Umbilical cord (tissue), 2 donors: ENCODE measurements around the gene RNF125. TPM values are rescaled to one million over a fixed set of nuclear protein-coding genes. Genes with fewer than 3 reads are reported as not detected.

Source experiments
- DNase-seq: peaks from one replicate; pipeline ENCODE4 v3.0.0-alpha.2; 2015; ENCODE audit warnings: low spot score
- total RNA-seq: library from RNA; depleted of rRNA; stranded (reverse); fragments of >200 nt; gene quantifications from one replicate; pipeline ENCODE4 v1.2.3, GENCODE V29; 2014; ENCODE audit warnings: low replicate concordance; ENCODE audit not compliant: insufficient read depth

Gene RNF125
- total RNA-seq, 1 donor from 2014 or later: 21.4 TPM

- no peak for DNase-seq
These were observed 72.7 kb downstream of the RNF125 start for GRCh38 chr18:32091325-32091723.

GRCh38 chr18:32091724-32092421, 73.2 kb downstream of the RNF125 start, which contains the start of gene RNF138:
Gene RNF138, plus strand, starts transcription at chr18:32091874. Its CDS starts 903 bp downstream, at chr18:32092777.
- peak; percentile 82 for DNase-seq

GRCh38 chr18:32092422-32093101, 73.9 kb downstream of the RNF125 start:
- peak; percentile 99 for DNase-seq

- DNase-seq: peak; percentile 80
These were observed 74.5 kb downstream of the RNF125 start for GRCh38 chr18:32093102-32093511.

GRCh38 chr18:32093523-32093922, 74.9 kb downstream of the RNF125 start:
- no peak for DNase-seq

- DNase-seq: no peak
These were observed 76.7 kb downstream of the RNF125 start for GRCh38 chr18:32095192-32095899.

GRCh38 chr18:32095900-32096229, 77.2 kb downstream of the RNF125 start:
- DNase-seq: no peak

GRCh38 chr18:32096946-32097345, 78.3 kb downstream of the RNF125 start:
- DNase-seq: no peak

GRCh38 chr18:32104516-32104915, 85.9 kb downstream of the RNF125 start:
- DNase-seq: no peak

GRCh38 chr18:32110005-32110404, 91.4 kb downstream of the RNF125 start:
- DNase-seq: no peak

GRCh38 chr18:32111706-32112105, 93.1 kb downstream of the RNF125 start:
- no peak for DNase-seq

GRCh38 chr18:32112826-32113225, 94.2 kb downstream of the RNF125 start:
- DNase-seq: no peak

- DNase-seq: no peak
These were observed 95.8 kb downstream of the RNF125 start for GRCh38 chr18:32114293-32114942.

- DNase-seq: no peak
These were observed 103.4 kb downstream of the RNF125 start for GRCh38 chr18:32122039-32122438.

Other genes with a start within 250 kb of the RNF125 start
- 44.1 TPM for gene TRAPPC8, start 75.7 kb upstream of the RNF125 start, total RNA-seq
- gene RNF138, start 73.0 kb downstream of the RNF125 start, total RNA-seq: 19.3 TPM
- gene MEP1B, start 171.2 kb downstream of the RNF125 start, total RNA-seq: 2.6 TPM